Endodermal cell (in vitro differentiated cells): ENCODE measurements around the gene MUSK. TPM values are rescaled to one million over a fixed set of nuclear protein-coding genes. Genes with fewer than 3 reads are reported as not detected.

Experiments
- DNase-seq: peaks from one replicate; pipeline ENCODE4 v3.0.0-alpha.2; 2017
- H3K27ac ChIP-seq: 2 replicates; pipeline ENCODE4 v1.5.1; 2013; ENCODE audit warnings: mild to moderate bottlenecking, low read depth, low read length, moderate library complexity
- H3K27me3 ChIP-seq: 2 replicates; pipeline ENCODE4 v1.6.1; 2013; ENCODE audit warnings: mild to moderate bottlenecking, low read length, moderate library complexity; ENCODE audit not compliant: insufficient read depth, control insufficient read depth, poor library complexity, severe bottlenecking
- H3K36me3 ChIP-seq: 2 replicates; pipeline ENCODE4 v1.7.0; 2013; ENCODE audit warnings: mild to moderate bottlenecking, low read length, moderate library complexity; ENCODE audit not compliant: control insufficient read depth, insufficient read depth
- H3K4me1 ChIP-seq: one replicate; pipeline ENCODE4 v1.7.0; 2013; ENCODE audit warnings: low read length; ENCODE audit not compliant: control insufficient read depth, insufficient read depth
- H3K4me3 ChIP-seq: 2 replicates; pipeline ENCODE4 v1.5.1; 2013; ENCODE audit warnings: mild to moderate bottlenecking, low read length, moderate library complexity
- H3K9ac ChIP-seq: 2 replicates; pipeline ENCODE4 v1.6.1; 2013; ENCODE audit warnings: mild to moderate bottlenecking, low read length, moderate library complexity; ENCODE audit not compliant: poor library complexity, severe bottlenecking; ENCODE audit errors: extremely low read depth
- H3K9me3 ChIP-seq: 2 replicates; pipeline ENCODE4 v1.6.1; 2013; ENCODE audit warnings: mild to moderate bottlenecking, low read length, moderate library complexity; ENCODE audit not compliant: control insufficient read depth
- H3K27ac Mint-ChIP-seq: 2 replicates; pipeline ENCODE4 v1.8.0; 2020; ENCODE audit warnings: mixed read lengths
- H3K27me3 Mint-ChIP-seq: 2 replicates; pipeline ENCODE4 v1.8.0; 2021; ENCODE audit warnings: mild to moderate bottlenecking, mixed read lengths; ENCODE audit not compliant: insufficient read depth
- H3K36me3 Mint-ChIP-seq: 2 replicates; pipeline ENCODE4 v1.8.0; 2020; ENCODE audit warnings: low read depth, mixed read lengths
- H3K4me1 Mint-ChIP-seq: 2 replicates; pipeline ENCODE4 v1.8.0; 2020; ENCODE audit warnings: mixed read lengths
- H3K4me3 Mint-ChIP-seq: 2 replicates; pipeline ENCODE4 v1.8.0; 2020; ENCODE audit warnings: mild to moderate bottlenecking, moderate library complexity, mixed read lengths
- H3K9me3 Mint-ChIP-seq: 2 replicates; pipeline ENCODE4 v1.8.0; 2020; ENCODE audit warnings: mild to moderate bottlenecking, mixed read lengths
- CTCF ChIP-seq: fragments of 200-600 bp; sonication (generic); conservative IDR thresholded peaks from 2 replicates; pipeline ENCODE4 v1.5.0; 2021; ENCODE audit warnings: antibody characterized with exemption, mild to moderate bottlenecking
- WGBS, 2 experiments: methylation state at CpG; one replicate each; pipeline versions ENCODE4 v1.1.5 to v1.1.7; 2013; ENCODE audit warnings: missing lambda C conversion rate in 2 of 2, mixed read lengths in 1 of 2; ENCODE audit not compliant: insufficient coverage in 1 of 2, insufficient read length in 1 of 2; 5-methylcytosine and 5-hydroxymethylcytosine counted together
- total RNA-seq, 2 donors: library from RNA; stranded (reverse); fragmentation: NEBNext Ultra II Directional in 1 of 2; extraction: Animal tissue kit (Norgen Biotek cat#: 25700) in 1 of 2; gene quantifications; 2 replicates in 1 of 2; 3 replicates in 1 of 2; pipeline ENCODE4 v1.2.1, GENCODE V29; 2021

MUSK gene
- total RNA-seq, 2 donors from 2014 or later: not detected

- H3K27ac ChIP-seq: no peak overlapping the region
- H3K27me3 ChIP-seq: no peaks in the 10 kb centered on the region
- no peak for DNase-seq
- TF ChIP-seq CTCF: no peak
- no peak overlapping the region for H3K9ac ChIP-seq
- WGBS, 2 experiments: 100% methylated on average over 2 of the region's 2 CpGs; no CpG with 5 or more reads in 1 of the 2 experiments
- no peaks in the 10 kb centered on the region for H3K9me3 ChIP-seq
- no peaks in the 10 kb centered on the region for H3K4me1 ChIP-seq
- peaks cover 5% of the 10 kb centered on the region for H3K9me3 Mint-ChIP-seq
- no peaks in the 10 kb centered on the region for H3K36me3 ChIP-seq
- H3K4me3 Mint-ChIP-seq: no peak overlapping the region
- H3K4me1 Mint-ChIP-seq: peaks cover 11% of the 10 kb centered on the region
- H3K36me3 Mint-ChIP-seq: no peaks in the 10 kb centered on the region
- no peaks in the 10 kb centered on the region for H3K27me3 Mint-ChIP-seq
- no peak overlapping the region for H3K4me3 ChIP-seq
- no peak overlapping the region for H3K27ac Mint-ChIP-seq
These were observed 177.6 kb downstream of the MUSK start for GRCh38 chr9:110846215-110846614.

- no peaks in the 10 kb centered on the region for H3K4me1 ChIP-seq
- Mint-ChIP-seq H3K27me3 (no peaks in the 10 kb centered on the region), H3K4me1 (peaks cover 5% of the 10 kb centered on the region), H3K9me3 (peaks cover 5% of the 10 kb centered on the region), H3K36me3 (no peaks in the 10 kb centered on the region), H3K27ac (no peak overlapping the region), H3K4me3 (no peak overlapping the region)
- no peak for DNase-seq
- no peak overlapping the region for H3K27ac ChIP-seq
- no peak overlapping the region for H3K9ac ChIP-seq
- no peaks in the 10 kb centered on the region for H3K27me3 ChIP-seq
- no peak for TF ChIP-seq CTCF
- WGBS, 2 experiments: 94% methylated on average over 2 of the region's 3 CpGs; no CpG with 5 or more reads in 1 of the 2 experiments
- no peak overlapping the region for H3K4me3 ChIP-seq
- no peaks in the 10 kb centered on the region for H3K36me3 ChIP-seq
- no peaks in the 10 kb centered on the region for H3K9me3 ChIP-seq
These were observed 179.1 kb downstream of the MUSK start for GRCh38 chr9:110847671-110848070.

DNA sequence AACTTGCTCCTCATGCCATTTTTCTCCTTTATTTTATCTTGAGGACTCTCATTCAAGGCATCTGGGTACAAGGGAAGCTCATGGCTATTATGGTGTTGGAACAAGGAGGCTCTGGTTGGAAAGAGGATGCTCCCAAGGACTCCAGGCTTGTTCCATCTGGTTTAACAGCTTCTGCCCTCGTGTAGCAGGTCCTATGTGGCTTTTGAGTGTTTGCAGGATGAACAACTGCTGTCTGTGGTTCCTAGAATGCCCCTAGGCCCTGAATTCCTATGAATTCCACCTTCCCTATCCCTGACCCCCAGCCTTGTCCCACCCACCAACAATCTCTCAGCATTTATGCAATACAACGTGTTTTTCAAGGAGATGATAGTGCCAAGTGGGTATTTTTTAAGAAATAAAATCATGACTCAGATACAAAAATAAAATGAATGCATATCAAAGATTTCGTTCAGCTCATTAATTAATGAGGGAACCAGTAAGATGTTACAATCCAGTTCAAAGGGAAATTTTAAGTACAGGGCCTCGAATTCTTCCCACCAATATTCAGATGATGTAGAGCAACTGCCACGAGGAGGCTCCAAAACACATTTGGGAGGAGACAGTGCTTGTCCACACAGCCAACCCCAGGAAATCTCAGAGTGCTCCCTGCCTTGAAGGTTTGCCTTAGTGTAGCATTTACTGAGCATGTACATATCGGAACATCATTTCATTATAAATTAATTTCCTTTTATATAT lies 182.0 kb downstream of the MUSK start:
- H3K4me3 Mint-ChIP-seq: no peak overlapping the region
- Histone ChIP-seq H3K36me3 (no peaks in the 10 kb centered on the region), H3K9me3 (peaks cover 10% of the 10 kb centered on the region), H3K27me3 (no peaks in the 10 kb centered on the region), H3K9ac (no peak overlapping the region), H3K27ac (no peak overlapping the region), H3K4me3 (no peak overlapping the region), H3K4me1 (no peaks in the 10 kb centered on the region)
- no peak for TF ChIP-seq CTCF
- H3K36me3 Mint-ChIP-seq: no peaks in the 10 kb centered on the region
- H3K27me3 Mint-ChIP-seq: no peaks in the 10 kb centered on the region
- no peak for DNase-seq
- H3K9me3 Mint-ChIP-seq: peaks cover 6% of the 10 kb centered on the region
- WGBS, 2 experiments: 64% methylated on average over 4 of the region's 6 CpGs; no CpG with 5 or more reads in 1 of the 2 experiments
- H3K4me1 Mint-ChIP-seq: no peaks in the 10 kb centered on the region
- no peak overlapping the region for H3K27ac Mint-ChIP-seq

Other genes with a start within 250 kb of the MUSK start
- gene SVEP1, start 89.0 kb upstream of the MUSK start, total RNA-seq: under 1 TPM; 0.44 to 0.46 TPM